GM18502 (cell line): ENCODE data around the gene ENTPD8.
"Not testable (repeated sequence)": the region's sequence is repeated elsewhere in the genome, so short reads cannot be mapped to it uniquely, and the experiment has no call there.

ENCODE experiments used
- ATAC-seq: cut with Tn5 transposase; IDR thresholded peaks from one replicate; pipeline ENCODE4 v1.9.1; 2021; ENCODE audit warnings: mild to moderate bottlenecking; ENCODE audit not compliant: unreplicated experiment, poor library complexity

Gene ENTPD8

DNA sequence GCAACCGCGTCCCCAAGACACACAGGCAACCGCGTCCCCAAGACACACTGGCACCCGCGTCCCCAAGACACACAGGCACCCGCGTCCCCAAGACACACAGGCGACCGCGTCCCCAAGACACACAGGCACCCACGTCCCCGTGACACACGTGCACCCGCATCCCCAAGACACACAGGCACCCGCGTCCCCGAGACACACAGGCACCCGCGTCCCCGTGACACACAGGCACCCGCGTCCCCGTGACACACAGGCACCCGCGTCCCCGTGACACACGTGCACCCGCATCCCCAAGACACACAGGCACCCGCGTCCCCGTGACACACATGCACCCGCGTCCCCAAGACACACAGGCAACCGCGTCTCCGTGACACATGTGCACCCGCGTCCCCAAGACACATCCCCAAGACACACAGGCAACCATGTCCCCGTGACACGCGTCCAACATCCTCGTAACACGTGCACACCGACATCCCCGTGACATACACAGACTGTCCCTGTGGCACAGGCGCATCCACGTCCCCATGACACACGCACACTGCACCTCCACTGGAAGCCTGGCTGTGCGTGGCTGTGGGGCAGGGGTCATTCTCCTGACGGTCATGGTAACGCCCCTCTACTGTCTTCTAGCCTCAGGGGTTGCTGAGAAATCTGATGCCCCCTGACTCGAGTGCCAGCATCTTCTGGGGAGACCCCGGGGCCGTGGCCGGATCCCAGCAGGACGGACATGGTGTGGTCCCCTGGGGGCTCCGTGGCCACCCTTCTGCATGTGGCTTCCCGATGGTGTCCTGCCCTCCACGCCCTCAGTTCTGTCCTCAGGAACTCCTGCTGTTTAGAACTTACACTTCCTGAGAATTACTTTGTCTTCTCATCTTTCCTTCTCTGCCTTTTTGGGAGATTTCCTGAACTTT lies 42.3 kb downstream of the ENTPD8 start:
- no peak for ATAC-seq

DNA sequence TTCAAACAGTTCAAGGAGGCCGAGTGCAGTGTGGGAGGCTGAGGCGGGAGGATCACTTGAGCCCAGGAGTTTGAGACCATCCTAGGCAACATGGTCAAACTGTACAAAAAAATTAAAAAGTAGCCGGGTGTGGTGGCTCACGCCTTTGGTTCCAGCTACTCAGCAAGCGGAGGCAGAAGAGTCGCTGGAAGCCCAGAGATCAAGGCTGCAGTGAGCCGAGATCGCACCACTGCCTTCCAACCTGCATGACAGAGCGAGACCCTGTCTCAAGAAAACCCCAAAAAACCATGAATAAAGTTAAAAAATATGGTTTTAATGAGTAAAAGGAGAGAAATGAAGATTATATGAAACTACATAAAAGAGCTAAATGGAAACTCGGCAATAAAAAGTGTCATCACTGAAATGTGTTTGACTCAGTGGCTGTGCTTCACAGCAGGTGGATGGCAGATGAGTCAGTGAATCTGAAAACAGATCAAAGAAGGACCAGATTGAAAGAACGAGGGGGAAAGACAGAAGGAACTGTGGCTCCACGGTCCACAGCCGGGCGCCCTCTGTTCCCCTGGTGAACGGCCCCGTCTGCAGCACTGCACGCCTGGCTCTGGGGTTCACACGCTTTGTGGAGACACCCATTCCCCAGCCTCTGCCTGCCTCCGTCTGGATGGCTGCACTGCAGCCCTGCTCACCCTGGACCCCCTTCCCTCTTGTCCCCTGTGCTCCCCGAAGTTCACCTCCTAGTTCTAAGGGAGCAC lies 43.3 kb downstream of the ENTPD8 start:
- no peak for ATAC-seq

DNA sequence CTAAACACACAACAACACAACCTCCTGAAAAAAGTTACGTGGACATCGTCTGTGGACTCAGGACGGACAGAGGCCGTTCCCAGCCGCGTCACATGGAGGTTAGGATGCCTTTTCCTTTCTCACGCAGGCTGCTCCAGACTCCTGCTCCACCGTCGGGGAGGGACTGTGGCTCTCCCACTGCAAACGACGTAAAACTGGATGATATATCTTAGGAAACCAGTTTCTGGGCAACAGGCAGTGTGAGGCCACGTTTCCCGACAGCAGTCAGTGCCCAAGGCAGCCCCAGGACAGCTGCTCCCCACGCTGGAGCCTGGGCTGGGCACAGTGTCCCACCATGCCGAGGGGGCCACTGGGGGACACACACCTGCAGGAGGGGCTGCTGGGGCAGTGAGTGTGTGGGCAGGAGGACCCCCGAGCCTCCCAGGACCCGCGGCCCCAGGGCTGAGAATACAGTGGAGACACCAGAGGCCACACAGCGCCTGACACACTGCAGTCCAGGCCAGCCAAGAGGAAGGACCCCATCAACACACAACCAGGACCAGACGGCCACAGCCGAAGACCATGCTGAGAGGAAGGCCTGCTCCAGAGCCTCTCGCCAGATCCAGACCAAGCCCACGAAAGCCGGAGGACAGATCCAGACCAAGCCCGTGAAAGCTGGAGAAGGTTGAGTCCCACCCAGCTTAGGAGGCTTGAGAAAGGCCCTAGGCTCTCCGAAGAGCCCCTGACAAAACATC lies 44.4 kb downstream of the ENTPD8 start:
- ATAC-seq: no peak

DNA sequence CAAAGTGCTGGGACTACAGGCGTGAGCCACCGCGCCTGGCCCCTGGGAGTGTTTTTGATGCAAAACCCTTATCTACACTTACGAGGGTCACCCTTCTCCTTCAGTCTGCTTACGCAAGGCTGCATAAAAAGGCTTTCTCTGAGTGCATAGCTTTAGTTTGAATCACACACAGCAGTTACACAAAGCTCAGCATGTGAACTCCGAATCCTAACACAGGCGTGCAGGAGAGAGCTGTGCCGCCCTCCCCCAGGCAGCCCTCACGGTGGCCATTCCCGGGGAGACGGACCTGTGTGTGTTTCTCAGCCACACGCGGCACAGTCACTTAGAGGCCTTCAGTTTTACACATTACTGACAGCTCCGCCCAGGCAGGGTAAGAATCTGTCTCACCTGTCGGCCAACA lies 44.9 kb downstream of the ENTPD8 start:
- ATAC-seq: no peak

DNA sequence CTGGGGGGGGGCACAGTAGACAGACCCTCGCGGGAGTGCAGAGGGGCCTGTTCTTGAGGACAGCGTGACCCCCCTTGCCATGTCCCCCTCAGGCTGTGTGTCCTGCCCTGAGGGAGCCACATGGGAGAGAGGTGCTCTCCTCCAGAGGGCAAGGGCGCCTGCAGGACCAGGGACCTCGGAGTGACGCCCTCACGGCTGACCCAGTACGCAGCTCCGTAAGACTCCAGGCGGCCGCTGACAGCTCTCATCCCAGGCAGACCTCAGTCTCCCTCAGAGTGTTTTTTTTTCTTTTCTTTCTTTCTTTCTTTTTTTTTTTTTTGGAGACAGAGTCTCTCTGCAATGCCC lies 45.5 kb downstream of the ENTPD8 start:
- no peak for ATAC-seq

DNA sequence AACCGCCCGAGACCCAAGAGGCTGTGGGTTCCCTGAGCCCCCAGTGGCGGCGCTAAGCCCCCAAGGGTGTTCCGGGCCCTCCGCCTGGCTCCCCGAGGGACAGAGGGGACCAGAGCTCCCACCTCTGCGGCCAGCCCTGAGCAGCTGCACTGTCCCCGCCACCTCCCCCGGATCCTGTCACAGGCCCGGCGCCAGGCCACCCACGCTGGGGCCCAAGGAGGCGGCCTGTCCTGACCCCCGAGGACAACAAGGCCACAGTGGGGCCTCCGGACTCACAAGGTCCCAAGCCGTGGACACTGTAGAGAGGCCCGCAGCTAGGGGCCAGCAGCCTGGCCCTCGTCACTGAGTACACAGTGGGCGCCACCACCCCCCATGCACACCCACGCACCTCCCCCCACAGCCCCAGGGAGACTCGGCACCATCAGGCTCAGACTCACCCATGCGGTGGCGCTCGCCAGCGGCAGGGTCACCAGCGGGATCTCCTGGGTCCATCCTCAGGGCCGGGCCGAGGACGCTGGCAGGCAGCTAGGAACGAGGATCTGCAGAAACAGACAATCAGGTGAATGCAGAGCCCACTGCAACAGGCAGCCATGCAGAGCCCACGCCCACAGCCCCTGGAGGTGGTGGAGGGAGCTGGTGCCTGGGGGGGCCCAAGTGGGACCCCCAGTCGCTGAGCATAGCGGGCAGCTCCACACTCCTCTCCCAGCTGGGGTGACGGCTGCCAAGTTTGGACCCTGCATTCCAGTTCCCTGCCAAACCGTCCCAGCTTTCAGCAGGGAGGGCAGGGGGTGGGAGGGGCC lies 46.1 kb downstream of the ENTPD8 start:
- no peak for ATAC-seq

DNA sequence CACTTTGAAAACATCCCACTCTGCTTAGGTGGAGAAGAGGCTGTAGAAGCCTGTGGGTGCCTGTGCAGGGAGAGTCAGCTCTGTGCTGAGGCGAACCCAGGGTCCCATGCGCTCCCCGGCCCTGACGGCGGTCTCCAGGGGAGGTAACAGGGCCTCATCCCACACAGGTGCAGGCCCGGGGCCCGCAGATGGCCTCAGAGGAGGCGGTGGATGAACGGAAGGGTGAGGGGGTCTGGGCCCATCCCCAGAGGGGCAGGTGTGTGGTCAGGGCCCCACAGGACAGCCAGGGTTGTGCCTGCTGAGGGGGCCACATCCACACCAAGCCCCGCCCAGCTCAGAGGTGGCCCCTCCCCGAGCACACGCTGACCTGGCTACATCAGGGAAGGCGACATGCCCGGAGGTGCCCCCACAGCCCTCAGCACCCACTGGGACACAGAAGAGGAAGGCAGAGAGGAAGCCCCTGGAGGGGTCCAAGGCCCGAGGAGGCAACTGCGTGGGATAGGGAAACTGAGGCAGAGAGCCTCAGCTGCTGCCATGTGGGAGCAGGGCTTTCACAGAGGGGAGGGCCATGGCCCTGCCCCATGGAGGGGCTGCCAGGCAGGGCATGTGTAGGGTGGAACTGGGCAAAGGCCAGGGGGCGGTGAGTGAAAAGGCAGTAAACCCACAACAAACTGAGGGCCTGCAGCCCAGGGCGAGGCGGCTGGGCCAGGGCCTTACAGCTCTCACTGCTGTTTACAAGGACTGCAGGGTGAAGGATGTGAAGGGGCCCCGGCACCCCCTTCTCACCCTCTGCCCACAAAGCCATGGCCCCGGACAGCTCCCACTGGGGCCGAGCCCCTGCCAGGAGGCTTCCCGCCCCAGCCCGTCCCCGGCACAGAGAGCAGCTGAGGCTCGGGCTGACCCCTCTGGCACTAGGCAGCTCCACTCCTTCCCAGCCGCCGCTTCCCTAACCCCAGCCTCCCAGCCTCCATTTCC lies 47.7 kb downstream of the ENTPD8 start:
- no peak for ATAC-seq

DNA sequence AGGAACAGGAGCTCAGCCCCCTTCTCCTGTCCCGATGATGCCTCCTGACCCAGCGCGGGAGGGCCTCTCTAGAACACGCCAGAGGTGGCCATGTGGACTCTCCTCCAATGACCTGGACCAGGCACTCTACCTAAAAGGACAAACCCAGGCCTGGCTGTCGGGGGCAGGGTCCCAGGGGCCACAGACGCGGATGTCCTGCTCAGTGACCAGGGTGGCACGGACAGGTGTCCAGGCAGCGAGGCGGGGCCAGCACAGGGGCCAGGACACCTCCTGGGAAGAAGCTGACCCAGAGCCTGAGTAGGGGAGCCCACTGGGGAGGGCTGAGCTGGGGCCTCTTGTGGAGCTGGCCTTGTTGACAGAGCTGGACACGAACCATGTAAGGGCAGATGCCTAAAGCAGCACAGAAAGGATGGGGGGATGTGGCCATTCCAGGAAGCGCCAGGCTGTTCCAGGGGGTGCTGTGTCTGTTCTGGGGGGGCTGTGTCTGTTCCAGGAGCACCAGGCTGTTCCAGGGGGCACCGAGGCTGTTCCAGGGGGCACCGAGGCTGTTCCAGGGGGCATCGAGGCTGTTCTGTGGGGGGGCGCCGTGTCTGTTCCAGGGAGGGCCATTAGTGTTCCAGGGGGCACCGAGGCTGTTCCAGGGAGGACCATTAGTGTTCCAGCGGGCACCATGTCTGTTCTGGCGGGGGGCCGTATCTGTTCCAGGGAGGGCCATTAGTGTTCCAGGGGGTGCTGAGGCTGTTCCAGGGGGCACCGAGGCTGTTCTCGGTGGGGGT lies 48.7 kb downstream of the ENTPD8 start:
- ATAC-seq: no peak

DNA sequence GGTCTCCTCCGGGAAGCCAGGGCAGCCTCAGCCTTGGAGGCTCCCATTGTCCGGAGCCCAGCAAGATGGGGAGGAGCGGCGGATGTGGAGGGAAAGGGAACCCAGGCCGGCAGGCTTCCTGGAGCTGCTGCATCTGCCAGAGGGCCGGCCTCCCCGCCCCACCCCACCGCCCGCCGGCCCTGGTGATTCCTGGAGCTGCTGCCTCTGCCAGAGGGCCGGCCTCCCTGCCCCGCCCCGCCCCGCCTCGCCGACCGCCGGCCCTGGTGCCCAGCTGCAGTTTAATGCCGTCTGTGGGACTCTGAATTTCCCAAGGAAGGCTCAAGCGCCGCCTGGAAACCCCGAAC lies 49.8 kb downstream of the ENTPD8 start:
- ATAC-seq: no peak

DNA sequence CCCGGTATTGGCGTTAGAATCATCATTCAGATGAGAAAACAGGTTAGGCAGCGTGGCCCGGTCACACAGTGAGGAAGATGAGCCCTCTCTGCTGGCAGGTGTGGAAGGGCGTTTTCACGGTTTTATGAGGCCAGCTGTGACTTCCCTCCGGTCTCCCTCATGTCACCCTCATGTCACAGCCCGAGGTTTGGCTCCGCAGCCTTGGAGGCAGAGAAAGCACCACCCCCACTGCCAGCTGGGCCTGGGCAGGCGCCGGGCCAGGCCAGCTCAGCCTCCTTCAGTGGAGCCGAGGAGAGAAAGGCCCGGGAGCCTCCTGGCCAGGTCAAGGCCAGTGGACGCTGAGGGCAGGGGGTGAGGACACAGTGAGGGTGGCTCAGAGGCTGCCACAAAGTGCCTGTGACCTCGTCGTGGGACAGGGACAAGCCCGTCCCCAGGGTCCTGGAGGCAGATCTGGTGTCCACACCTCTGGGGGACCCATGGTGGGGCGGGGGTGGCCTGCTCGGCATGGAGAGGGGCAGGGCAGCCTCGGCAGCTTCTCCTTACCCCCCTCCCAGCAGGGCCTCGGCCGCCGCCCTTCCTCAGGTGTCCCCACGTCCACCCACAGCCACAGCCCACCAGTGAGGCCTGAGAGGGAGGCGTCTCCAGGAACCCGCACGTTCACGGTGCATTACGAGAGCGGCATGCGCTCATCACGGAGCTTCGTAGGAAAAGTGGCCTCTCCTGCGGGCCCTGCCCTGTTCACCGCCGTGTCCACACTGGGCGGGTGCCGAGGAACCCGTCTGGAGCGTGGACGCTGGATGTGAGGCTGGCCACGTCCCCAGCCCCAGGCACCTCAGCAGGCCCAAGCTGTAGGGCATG lies 50.4 kb downstream of the ENTPD8 start:
- no peak for ATAC-seq

DNA sequence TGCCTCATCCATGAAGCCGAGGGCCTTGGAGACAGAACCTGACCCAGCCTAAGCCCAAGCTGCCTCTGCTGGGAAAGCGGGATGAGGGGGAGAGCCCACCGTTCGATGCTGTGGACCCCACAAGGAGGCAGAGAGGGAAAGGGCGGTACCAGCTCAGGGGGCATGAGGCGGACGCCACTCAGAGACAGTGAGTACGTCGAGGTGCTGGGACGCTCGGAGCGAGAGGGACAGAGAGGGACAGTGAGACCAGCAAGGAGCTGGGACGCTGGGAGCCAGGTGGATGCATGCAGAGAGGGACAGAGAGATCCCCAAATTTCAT lies 51.8 kb downstream of the ENTPD8 start:
- ATAC-seq: no peak

DNA sequence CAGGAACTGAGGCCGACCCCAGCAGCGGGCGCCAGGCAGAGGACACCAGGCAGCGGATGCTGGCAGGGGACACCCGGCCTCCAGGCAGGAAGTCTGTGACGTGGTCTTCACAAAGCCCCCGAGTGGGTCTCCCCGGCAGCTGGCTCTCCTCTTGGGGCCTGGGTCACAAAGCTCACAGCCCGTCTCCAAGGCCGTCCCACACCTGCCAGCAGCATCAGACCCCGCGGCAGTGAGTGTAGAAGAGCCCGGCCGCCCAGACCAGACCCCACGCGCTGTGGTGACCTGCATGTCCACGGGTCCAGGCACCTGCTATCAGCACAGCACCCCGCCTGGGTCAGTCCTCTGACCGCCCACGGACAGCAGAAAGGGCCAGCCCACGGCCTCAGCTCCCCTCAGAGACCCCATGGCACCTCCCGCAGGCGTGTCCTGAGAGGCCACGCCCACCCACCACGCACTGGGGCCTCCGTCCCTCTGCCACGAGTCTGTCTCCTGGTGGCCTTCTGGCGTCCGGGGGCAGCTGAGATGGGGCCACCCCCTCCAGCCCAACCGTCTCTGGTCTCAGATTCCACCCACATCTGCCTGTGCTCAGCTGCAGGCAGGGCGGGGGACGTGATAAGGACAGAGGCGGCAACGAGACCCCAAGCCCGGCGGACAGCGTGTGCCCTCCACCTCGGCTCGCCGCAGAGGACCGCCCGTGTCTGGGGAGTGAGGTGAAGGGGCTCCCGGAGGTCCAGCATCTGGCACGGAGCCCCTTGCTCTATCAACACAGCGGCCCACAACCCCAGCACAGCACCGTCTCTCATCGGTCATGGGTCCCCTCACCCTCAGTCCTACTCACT lies 52.3 kb downstream of the ENTPD8 start:
- ATAC-seq: no peak

DNA sequence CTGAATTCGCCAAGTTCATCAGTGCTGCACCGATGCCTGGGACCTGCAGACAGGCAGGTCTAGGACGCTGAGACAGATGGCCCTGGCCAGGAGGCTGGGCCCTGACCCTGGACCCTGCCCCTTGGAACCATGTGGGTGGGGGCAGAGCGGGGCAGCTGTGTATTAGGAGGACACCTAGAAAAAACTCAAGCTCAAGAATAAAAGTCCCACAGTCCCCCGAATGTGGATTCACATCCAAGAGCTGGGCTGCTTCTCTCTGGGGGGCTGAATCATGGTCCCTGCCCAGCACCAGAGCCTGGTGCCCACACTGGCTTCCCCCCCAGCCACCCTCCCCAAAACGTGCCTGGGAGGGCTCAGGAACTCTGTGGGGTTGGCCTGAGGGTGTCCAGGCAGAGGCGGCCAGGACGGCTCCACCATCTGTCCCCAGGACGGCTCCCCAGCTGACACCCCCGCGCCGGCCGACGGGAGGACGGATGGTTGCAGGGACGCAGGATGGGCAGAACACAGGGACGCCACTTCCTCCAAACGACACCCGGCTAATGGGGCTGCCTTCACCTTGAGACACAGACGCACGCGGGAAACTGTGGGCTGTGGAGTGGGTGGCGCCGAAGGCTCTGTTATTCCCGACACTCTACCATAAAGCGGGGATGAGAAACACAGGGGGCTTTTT lies 53.1 kb downstream of the ENTPD8 start:
- no peak for ATAC-seq

DNA sequence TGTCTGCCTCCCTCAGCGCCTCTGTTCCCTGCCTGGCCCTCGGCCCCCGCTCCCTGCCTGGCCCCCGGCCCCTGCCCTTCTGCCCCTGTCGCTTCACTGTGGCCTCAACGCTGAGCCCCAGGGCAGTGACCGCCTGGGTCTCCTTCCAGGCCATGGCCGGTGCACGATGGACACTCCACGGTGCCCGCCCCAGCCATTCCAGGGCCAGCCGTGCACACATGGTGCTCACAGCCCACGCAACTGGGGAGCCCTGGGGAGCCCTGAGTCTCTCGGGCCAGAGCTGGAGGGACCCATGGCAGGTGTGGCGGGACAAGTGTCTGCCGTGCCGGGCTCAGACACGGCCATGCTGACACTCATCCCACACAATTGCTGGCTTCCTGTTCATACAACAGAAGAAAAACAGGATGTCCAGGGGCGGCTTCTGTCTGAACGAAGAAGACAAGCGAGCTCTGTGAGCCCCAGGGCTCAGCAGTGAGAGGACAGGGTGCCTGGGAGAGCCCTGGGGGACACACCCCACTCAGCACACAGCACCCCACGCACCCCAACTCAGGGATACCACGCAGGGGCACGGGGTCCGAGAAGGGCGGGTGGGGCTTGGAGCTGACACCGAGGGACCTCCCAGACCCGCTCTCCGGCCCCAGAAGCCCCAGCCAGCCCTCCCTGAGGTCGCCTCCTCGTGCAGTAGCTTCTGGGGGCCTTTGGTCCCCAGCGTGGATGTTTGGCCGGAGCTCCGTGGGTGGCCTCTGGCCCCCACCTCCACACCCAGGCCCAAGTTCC lies 53.9 kb downstream of the ENTPD8 start:
- ATAC-seq: no peak

DNA sequence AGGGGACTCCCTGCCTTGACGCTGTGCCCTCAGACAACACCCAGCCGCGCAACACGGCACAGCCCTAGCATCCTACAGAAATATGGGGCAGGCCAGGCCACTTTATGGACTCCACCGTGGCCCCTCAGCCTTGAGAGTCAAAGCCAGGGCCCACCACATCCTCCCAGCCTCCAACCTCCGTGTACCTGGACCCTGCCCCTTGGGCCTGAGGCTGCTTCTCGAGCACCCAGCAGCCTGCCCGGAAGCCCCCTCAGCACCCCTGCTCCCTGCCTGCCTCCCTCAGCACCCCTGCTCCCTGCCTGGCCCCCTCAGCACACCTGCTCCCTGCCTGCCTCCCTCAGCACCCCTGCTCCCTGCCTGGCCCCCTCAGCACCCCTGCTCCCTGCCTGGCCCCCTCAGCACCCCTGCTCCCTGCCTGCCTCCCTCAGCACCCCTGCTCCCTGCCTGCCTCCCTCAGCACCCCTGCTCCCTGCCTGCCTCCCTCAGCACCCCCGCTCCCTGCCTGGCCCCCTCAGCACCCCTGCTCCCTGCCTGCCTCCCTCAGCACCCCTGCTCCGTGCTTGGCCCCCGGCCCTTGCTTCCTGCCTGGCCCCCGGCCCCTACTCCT lies 54.5 kb downstream of the ENTPD8 start:
- ATAC-seq: not testable (repeated sequence)
